GM18511 (cell line): ENCODE measurements around the gene KRTAP20-3.

Experiments used
- ATAC-seq: cut with Tn5 transposase; IDR thresholded peaks from one replicate; pipeline ENCODE4 v1.9.1; 2021; ENCODE audit warnings: mild to moderate bottlenecking, moderate library complexity; ENCODE audit not compliant: unreplicated experiment

Gene KRTAP20-3

GRCh38 chr21:30642564-30642963, at the start of gene KRTAP20-3:
KRTAP20-3 (plus strand) TSS chr21:30642864.
- ATAC-seq: no peak

- ATAC-seq: no peak
Observed at GRCh38 chr21:30598802-30599201, 43.9 kb upstream of the KRTAP20-3 start, which contains the start of gene KRTAP6-2. KRTAP6-2 (minus strand) TSS chr21:30598902; CDS start chr21:30598874, 28 bp downstream.

- no peak for ATAC-seq
Observed at GRCh38 chr21:30600787-30601186, 41.9 kb upstream of the KRTAP20-3 start, which contains the start of gene KRTAP22-1. KRTAP22-1 (plus strand) TSS chr21:30601087.

- no peak for ATAC-seq
Observed at GRCh38 chr21:30605968-30606367, 36.7 kb upstream of the KRTAP20-3 start.

GRCh38 chr21:30612132-30612531, 30.5 kb upstream of the KRTAP20-3 start:
- ATAC-seq: no peak

- ATAC-seq: no peak
Observed at GRCh38 chr21:30613836-30614235, 28.8 kb upstream of the KRTAP20-3 start, which contains the start of gene KRTAP6-1. KRTAP6-1 (minus strand) TSS chr21:30613930; CDS start chr21:30613904, 26 bp downstream.

- no peak for ATAC-seq
Observed at GRCh38 chr21:30615199-30615598, 27.5 kb upstream of the KRTAP20-3 start.

- ATAC-seq: no peak
Observed at GRCh38 chr21:30616125-30616524, 26.5 kb upstream of the KRTAP20-3 start, which contains the start of gene KRTAP20-1. KRTAP20-1 (plus strand) TSS chr21:30616425; CDS start chr21:30616455, 30 bp downstream.

- ATAC-seq: no peak
Observed at GRCh38 chr21:30620080-30620479, 22.6 kb upstream of the KRTAP20-3 start.

- ATAC-seq: no peak
Observed at GRCh38 chr21:30620522-30620921, 22.1 kb upstream of the KRTAP20-3 start, which contains the start of gene KRTAP20-4. KRTAP20-4 (plus strand) TSS chr21:30620627.

GRCh38 chr21:30623362-30623761, 19.3 kb upstream of the KRTAP20-3 start:
- no peak for ATAC-seq

GRCh38 chr21:30625449-30626165, 17.1 kb upstream of the KRTAP20-3 start:
- no peak for ATAC-seq

- no peak for ATAC-seq
Observed at GRCh38 chr21:30628109-30628508, 14.6 kb upstream of the KRTAP20-3 start.

- no peak for ATAC-seq
Observed at GRCh38 chr21:30629200-30629599, 13.5 kb upstream of the KRTAP20-3 start.

GRCh38 chr21:30634906-30635305, 7.8 kb upstream of the KRTAP20-3 start, which contains the start of gene KRTAP20-2:
KRTAP20-2 (plus strand) TSS chr21:30635206; CDS start chr21:30635264, 58 bp downstream.
- no peak for ATAC-seq

- no peak for ATAC-seq
Observed at GRCh38 chr21:30638686-30639085, 4.0 kb upstream of the KRTAP20-3 start.

GRCh38 chr21:30646904-30647414, 4.3 kb downstream of the KRTAP20-3 start:
- no peak for ATAC-seq

GRCh38 chr21:30652891-30653290, 10.2 kb downstream of the KRTAP20-3 start:
- ATAC-seq: no peak

- no peak for ATAC-seq
Observed at GRCh38 chr21:30668776-30669175, 26.1 kb downstream of the KRTAP20-3 start.

GRCh38 chr21:30672985-30673650, 30.5 kb downstream of the KRTAP20-3 start:
- ATAC-seq: no peak

GRCh38 chr21:30674312-30674711, 31.6 kb downstream of the KRTAP20-3 start:
- ATAC-seq: no peak
